HCT116 (cell line): ENCODE measurements around the gene BMPER. TPM values are rescaled to one million over a fixed set of nuclear protein-coding genes. Genes with fewer than 3 reads are reported as not detected.

Source experiments
- ATAC-seq: fragments of 200-7000 bp; cut with Tn5 transposase; 2 replicates; pipeline ENCODE4 v1.9.1; 2020; ENCODE audit warnings: mild to moderate bottlenecking, moderate library complexity
- BruUV-seq: library from RNA; stranded (reverse); fragments of 400-500 nt; replicated peaks from 2 replicates; lab custom pipeline; 2021; lab: Mats Ljungman, UMichigan
- CTCF ChIA-PET: fragments of 300-600 bp; sonication (Branson Sonifier 250); formaldehyde crosslinking; loops from one replicate; lab custom pipeline; 2021; ENCODE audit warnings: antibody characterized with exemption; lab: Charles Lee
- POLR2A ChIA-PET: fragments of 300-600, 350-600 bp; sonication (Branson Sonifier 250); formaldehyde crosslinking; loops from one replicate; lab custom pipeline; 2021; ENCODE audit warnings: antibody characterized with exemption; lab: Charles Lee
- RAD21 ChIA-PET, 2 experiments: fragments of 300-600 bp; sonication (Branson Sonifier 250); formaldehyde crosslinking; loops; one replicate each; lab custom pipeline; 2023; ENCODE audit warnings: low total read pairs in 2 of 2; ENCODE audit not compliant: uncharacterized antibody in 2 of 2, unreplicated experiment in 2 of 2, low non-redundant PET in 1 of 2; lab: Charles Lee
- DNase-seq: peaks from one replicate; pipeline ENCODE4 v3.0.0-alpha.2; 2010; ENCODE audit warnings: low read depth, low spot score
- H2AFZ ChIP-seq: fragments of 200-600 bp; shearing (Covaris generic), sonication (generic); 2 replicates; pipeline ENCODE4 v1.6.1; 2017; ENCODE audit warnings: low read depth, mixed run types, mixed read lengths, antibody characterized with exemption, low read length; ENCODE audit not compliant: poor library complexity, severe bottlenecking
- H3K27ac ChIP-seq: 2 replicates; pipeline ENCODE4 v1.5.1; 2012; ENCODE audit warnings: low read depth, low read length
- H3K27me3 ChIP-seq: fragments of 200-600 bp; sonication (generic); 2 replicates; pipeline ENCODE4 v1.6.1; 2016; ENCODE audit warnings: mixed run types, low read length, mixed read lengths; ENCODE audit not compliant: insufficient read depth
- H3K36me3 ChIP-seq, 2 experiments: fragments of 200-500 bp in 1 of 2; fragments of 200-600 bp in 1 of 2; sonication (Bioruptor generic) in 1 of 2; sonication (generic) in 1 of 2; 2 replicates each; pipeline versions ENCODE4 v1.5.1 to v1.6.1; 2014 to 2016; ENCODE audit warnings: low read length in 2 of 2, inconsistent platforms in 1 of 2, mixed read lengths in 1 of 2, mixed run types in 1 of 2; ENCODE audit not compliant: insufficient read depth in 2 of 2, control insufficient read depth in 1 of 2
- H3K4me1 ChIP-seq, 2 experiments: fragments of 200-600 bp in 1 of 2; sonication (generic) in 1 of 2; 2 replicates each; pipeline versions ENCODE4 v1.5.1 to v1.6.1; 2012 to 2017; ENCODE audit warnings: low read length in 2 of 2, inconsistent platforms in 1 of 2, mild to moderate bottlenecking in 1 of 2, mixed read lengths in 1 of 2, mixed run types in 1 of 2, moderate library complexity in 1 of 2; ENCODE audit not compliant: insufficient read depth in 2 of 2, control insufficient read depth in 1 of 2
- H3K4me2 ChIP-seq: fragments of 200-600 bp; sonication (generic); 2 replicates; pipeline ENCODE4 v1.6.1; 2017; ENCODE audit warnings: mixed run types, low read length, mixed read lengths
- H3K4me3 ChIP-seq, 2 experiments: fragments of 200-600 bp in 1 of 2; sonication (generic) in 1 of 2; replicated peaks in 1 of 2; 2 replicates each; pipeline ENCODE4 v1.5.1; 2011 to 2016; ENCODE audit warnings: low read length in 2 of 2, control low read depth in 1 of 2, low read depth in 1 of 2, mild to moderate bottlenecking in 1 of 2, mixed read lengths in 1 of 2, mixed run types in 1 of 2
- H3K79me2 ChIP-seq: fragments of 200-600 bp; sonication (generic); 2 replicates; pipeline ENCODE4 v1.6.1; 2017; ENCODE audit warnings: mild to moderate bottlenecking, mixed run types, low read length, moderate library complexity, mixed read lengths; ENCODE audit not compliant: insufficient read depth
- H3K9ac ChIP-seq: fragments of 200-600 bp; sonication (generic); 2 replicates; pipeline ENCODE4 v1.6.1; 2016; ENCODE audit warnings: low read length, mixed read lengths
- H3K9me2 ChIP-seq: fragments of 200-600 bp; sonication (generic), shearing (Covaris generic); 2 replicates; pipeline ENCODE4 v1.6.1; 2017; ENCODE audit warnings: mixed run types, mild to moderate bottlenecking, moderate library complexity; ENCODE audit not compliant: insufficient read depth
- H3K9me3 ChIP-seq, 2 experiments: fragments of 200-500 bp in 1 of 2; fragments of 200-600 bp in 1 of 2; sonication (Bioruptor generic) in 1 of 2; sonication (generic) in 1 of 2; 2 replicates each; pipeline ENCODE4 v1.6.1; 2014 to 2017; ENCODE audit warnings: low read length in 2 of 2, mixed read lengths in 2 of 2, inconsistent platforms in 1 of 2, low read depth in 1 of 2, mild to moderate bottlenecking in 1 of 2, mixed run types in 1 of 2, moderate library complexity in 1 of 2; ENCODE audit not compliant: control insufficient read depth in 1 of 2, insufficient read depth in 1 of 2
- H4K20me1 ChIP-seq: fragments of 200-600 bp; sonication (generic), shearing (Covaris generic); 2 replicates; pipeline ENCODE4 v1.6.1; 2017; ENCODE audit warnings: mixed run types, mild to moderate bottlenecking, moderate library complexity; ENCODE audit not compliant: insufficient read depth
- CBX3 ChIP-seq: IDR thresholded peaks from 2 replicates; pipeline ENCODE4 v1.6.1; 2012; ENCODE audit warnings: low read depth
- CEBPB ChIP-seq: IDR thresholded peaks from 2 replicates; pipeline ENCODE4 v1.6.1; 2012; ENCODE audit warnings: low read depth
- ELF1 ChIP-seq: IDR thresholded peaks from 2 replicates; pipeline ENCODE4 v1.6.1; 2012; ENCODE audit warnings: low read depth, borderline replicate concordance
- EZH2 ChIP-seq: fragments of 200-600 bp; sonication (generic); IDR thresholded peaks from 2 replicates; pipeline ENCODE4 v1.6.1; 2017; ENCODE audit warnings: antibody characterized with exemption, mixed run types
- EZH2phosphoT487 ChIP-seq: fragments of 200-600 bp; IDR thresholded peaks from 2 replicates; pipeline ENCODE4 v1.6.1; 2018; ENCODE audit warnings: antibody characterized with exemption, borderline replicate concordance
- POLR2A ChIP-seq: IDR thresholded peaks from 2 replicates; pipeline ENCODE4 v1.7.0; 2011; ENCODE audit warnings: borderline replicate concordance; ENCODE audit not compliant: insufficient read depth, insufficient read length; ENCODE audit errors: extremely low read depth
- SP1 ChIP-seq: IDR thresholded peaks from 2 replicates; pipeline ENCODE4 v1.6.1; 2012; ENCODE audit warnings: low read depth
- SRF ChIP-seq: IDR thresholded peaks from 2 replicates; pipeline ENCODE4 v1.6.1; 2012; ENCODE audit warnings: low read depth
- YY1 ChIP-seq: IDR thresholded peaks from 2 replicates; pipeline ENCODE4 v1.6.1; 2011; ENCODE audit warnings: low read length, low read depth, moderate library complexity, mild to moderate bottlenecking; ENCODE audit not compliant: insufficient replicate concordance; ENCODE audit errors: extremely low read depth
- ZFX ChIP-seq: fragments of 450-650 bp; IDR thresholded peaks from 2 replicates; pipeline ENCODE4 v1.6.1; 2017
- intact Hi-C: fragments of 100-400 bp; cut with micrococcal nuclease; formaldehyde crosslinking; loops from 2 replicates; pipeline ENCODE4 v1.10.0; 2022
- total RNA-seq: library from RNA; stranded (reverse); gene quantifications from one replicate; pipeline ENCODE4 v1.2.1, GENCODE V29; 2021; ENCODE audit not compliant: unreplicated experiment
- TF ChIP-seq, protein P1 (sequence below): IDR thresholded peaks from 2 replicates; pipeline ENCODE4 v1.6.1; 2012; ENCODE audit warnings: low read depth
- TF ChIP-seq, protein P2 (sequence below), 3 experiments: fragments of 200-600 bp in 1 of 3; sonication (generic) in 1 of 3; IDR thresholded peaks in 2 of 3; conservative IDR thresholded peaks in 1 of 3; 2 replicates each; pipeline ENCODE4 v1.5.1; 2012 to 2017; ENCODE audit warnings: low read depth in 2 of 3, low read length in 2 of 3, antibody characterized with exemption in 1 of 3, borderline replicate concordance in 1 of 3, control low read depth in 1 of 3, mild to moderate bottlenecking in 1 of 3, mixed read lengths in 1 of 3, mixed run types in 1 of 3, moderate library complexity in 1 of 3; ENCODE audit not compliant: insufficient read depth in 1 of 3
- TF ChIP-seq, protein P3 (sequence below): IDR thresholded peaks from 2 replicates; pipeline ENCODE4 v1.6.1; 2012

Gene BMPER
- total RNA-seq, 1 experiment from 2014 or later: not detected

DNA sequence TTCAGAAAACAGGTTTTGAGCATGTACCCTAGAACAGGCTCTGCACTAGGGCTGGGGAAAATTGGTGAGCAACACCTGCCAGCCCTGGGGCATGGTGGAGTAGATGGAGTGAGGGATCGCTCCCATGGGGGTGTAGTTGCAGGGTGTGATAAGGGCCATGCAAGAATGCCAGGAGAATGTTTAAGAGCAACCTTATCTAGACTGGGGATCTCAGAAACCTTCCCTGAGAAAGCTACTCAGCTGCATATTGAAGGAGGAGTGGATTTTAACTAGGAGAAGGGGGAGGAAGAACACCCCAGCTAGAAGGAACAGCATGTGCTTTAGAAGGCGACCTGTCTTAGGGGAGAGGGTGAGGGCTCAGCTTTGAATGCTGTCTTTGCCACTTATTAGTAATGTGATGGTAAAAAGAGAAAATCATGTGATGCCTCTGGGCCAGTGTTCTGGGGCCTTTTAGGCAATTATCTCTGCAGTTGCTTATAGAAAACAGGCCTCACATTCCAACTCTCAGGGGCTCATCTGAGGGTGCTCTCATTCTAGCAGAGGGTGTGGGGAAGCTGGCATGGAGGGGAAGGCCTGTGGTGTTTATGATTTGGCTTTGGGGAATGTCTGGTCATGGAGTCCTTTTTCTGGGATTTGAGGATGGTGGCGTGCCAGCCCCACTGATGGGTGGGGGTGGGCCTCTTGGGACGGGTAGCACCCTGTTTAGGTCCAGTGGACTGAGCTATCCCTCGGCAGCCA lies 225.4 kb downstream of the BMPER start:
- no TSS peak for BruUV-seq
- H2AFZ ChIP-seq: no peak overlapping the region
- H3K9ac ChIP-seq: no peak overlapping the region
- TF ChIP-seq POLR2A (no peak), EZH2 (no peak), CEBPB (no peak), EZH2phosphoT487 (no peak), ELF1 (no peak), SRF (no peak), SP1 (no peak), ZFX (no peak), YY1 (no peak), CBX3 (no peak)
- TF ChIP-seq, protein P1, sequence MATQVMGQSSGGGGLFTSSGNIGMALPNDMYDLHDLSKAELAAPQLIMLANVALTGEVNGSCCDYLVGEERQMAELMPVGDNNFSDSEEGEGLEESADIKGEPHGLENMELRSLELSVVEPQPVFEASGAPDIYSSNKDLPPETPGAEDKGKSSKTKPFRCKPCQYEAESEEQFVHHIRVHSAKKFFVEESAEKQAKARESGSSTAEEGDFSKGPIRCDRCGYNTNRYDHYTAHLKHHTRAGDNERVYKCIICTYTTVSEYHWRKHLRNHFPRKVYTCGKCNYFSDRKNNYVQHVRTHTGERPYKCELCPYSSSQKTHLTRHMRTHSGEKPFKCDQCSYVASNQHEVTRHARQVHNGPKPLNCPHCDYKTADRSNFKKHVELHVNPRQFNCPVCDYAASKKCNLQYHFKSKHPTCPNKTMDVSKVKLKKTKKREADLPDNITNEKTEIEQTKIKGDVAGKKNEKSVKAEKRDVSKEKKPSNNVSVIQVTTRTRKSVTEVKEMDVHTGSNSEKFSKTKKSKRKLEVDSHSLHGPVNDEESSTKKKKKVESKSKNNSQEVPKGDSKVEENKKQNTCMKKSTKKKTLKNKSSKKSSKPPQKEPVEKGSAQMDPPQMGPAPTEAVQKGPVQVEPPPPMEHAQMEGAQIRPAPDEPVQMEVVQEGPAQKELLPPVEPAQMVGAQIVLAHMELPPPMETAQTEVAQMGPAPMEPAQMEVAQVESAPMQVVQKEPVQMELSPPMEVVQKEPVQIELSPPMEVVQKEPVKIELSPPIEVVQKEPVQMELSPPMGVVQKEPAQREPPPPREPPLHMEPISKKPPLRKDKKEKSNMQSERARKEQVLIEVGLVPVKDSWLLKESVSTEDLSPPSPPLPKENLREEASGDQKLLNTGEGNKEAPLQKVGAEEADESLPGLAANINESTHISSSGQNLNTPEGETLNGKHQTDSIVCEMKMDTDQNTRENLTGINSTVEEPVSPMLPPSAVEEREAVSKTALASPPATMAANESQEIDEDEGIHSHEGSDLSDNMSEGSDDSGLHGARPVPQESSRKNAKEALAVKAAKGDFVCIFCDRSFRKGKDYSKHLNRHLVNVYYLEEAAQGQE: no peak
- TF ChIP-seq, protein P2, sequence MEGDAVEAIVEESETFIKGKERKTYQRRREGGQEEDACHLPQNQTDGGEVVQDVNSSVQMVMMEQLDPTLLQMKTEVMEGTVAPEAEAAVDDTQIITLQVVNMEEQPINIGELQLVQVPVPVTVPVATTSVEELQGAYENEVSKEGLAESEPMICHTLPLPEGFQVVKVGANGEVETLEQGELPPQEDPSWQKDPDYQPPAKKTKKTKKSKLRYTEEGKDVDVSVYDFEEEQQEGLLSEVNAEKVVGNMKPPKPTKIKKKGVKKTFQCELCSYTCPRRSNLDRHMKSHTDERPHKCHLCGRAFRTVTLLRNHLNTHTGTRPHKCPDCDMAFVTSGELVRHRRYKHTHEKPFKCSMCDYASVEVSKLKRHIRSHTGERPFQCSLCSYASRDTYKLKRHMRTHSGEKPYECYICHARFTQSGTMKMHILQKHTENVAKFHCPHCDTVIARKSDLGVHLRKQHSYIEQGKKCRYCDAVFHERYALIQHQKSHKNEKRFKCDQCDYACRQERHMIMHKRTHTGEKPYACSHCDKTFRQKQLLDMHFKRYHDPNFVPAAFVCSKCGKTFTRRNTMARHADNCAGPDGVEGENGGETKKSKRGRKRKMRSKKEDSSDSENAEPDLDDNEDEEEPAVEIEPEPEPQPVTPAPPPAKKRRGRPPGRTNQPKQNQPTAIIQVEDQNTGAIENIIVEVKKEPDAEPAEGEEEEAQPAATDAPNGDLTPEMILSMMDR (IDR thresholded peaks at IDR 0.05 in 2 of 3, conservative IDR thresholded peaks at IDR 0.05 in 1 of 3; ENCODE audit: borderline replicate concordance in 1 of 3, insufficient read depth in 1 of 3, low read depth in 2 of 3, low read length in 2 of 3): no peak
- TF ChIP-seq, protein P3, sequence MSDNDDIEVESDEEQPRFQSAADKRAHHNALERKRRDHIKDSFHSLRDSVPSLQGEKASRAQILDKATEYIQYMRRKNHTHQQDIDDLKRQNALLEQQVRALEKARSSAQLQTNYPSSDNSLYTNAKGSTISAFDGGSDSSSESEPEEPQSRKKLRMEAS: no peak
- TF ChIP-seq, all 23 proteins: peak for 0
- ChIA-PET CTCF (no interaction called here), RAD21 (no interaction called here), POLR2A (no interaction called here)
- intact Hi-C loops: no loop called here
- Histone ChIP-seq H3K9me3 (no peaks in the 10 kb centered on the region), H3K4me2 (no peak overlapping the region), H3K9me2 (no peaks in the 10 kb centered on the region), H3K4me3 (no peak overlapping the region), H3K27me3 (no peaks in the 10 kb centered on the region), H3K27ac (no peak overlapping the region), H3K36me3 (no peaks in the 10 kb centered on the region), H4K20me1 (no peaks in the 10 kb centered on the region), H3K79me2 (no peaks in the 10 kb centered on the region), H3K4me1 (no peaks in the 10 kb centered on the region)
- no peak for DNase-seq
- no peak for ATAC-seq
